ENCODE results near the gene GLIS1.

- TF ChIP-seq, protein P1, sequence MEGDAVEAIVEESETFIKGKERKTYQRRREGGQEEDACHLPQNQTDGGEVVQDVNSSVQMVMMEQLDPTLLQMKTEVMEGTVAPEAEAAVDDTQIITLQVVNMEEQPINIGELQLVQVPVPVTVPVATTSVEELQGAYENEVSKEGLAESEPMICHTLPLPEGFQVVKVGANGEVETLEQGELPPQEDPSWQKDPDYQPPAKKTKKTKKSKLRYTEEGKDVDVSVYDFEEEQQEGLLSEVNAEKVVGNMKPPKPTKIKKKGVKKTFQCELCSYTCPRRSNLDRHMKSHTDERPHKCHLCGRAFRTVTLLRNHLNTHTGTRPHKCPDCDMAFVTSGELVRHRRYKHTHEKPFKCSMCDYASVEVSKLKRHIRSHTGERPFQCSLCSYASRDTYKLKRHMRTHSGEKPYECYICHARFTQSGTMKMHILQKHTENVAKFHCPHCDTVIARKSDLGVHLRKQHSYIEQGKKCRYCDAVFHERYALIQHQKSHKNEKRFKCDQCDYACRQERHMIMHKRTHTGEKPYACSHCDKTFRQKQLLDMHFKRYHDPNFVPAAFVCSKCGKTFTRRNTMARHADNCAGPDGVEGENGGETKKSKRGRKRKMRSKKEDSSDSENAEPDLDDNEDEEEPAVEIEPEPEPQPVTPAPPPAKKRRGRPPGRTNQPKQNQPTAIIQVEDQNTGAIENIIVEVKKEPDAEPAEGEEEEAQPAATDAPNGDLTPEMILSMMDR (conservative IDR thresholded peaks at IDR 0.05; ENCODE audit: low read depth in 2 of 2), result no peak
- no peak for TF ChIP-seq POLR2AphosphoS5 (IDR thresholded peaks at IDR 0.05; ENCODE audit: low read depth)
- TF ChIP-seq ZNF114 (CRISPR knock-in tag; IDR thresholded peaks at IDR 0.05), result no peak
- TF ChIP-seq EZH2 (IDR thresholded peaks at IDR 0.05; ENCODE audit: low read depth, unreplicated experiment), result no peak
Observed at GRCh38 chr1:53763911-53764310, 24.9 kb upstream of the GLIS1 start.

Measured in GM23338 (cell line).